A549 treated with CORT108297 at 1 μM for 4 hours (cell line): ENCODE measurements around the gene CCDC17. TPM values are rescaled to one million over a fixed set of nuclear protein-coding genes. Genes with fewer than 3 reads are reported as not detected.

ENCODE experiments used
- total RNA-seq: library from RNA; stranded (reverse); fragments of 200-300 nt; extraction: Qiagen RNA extraction; gene quantifications from 5 replicates; pipeline ENCODE4 v1.2.3, GENCODE V29; 2022

Gene CCDC17
- total RNA-seq = 0.24 to 0.51 TPM (median 0.35 TPM) in 5 replicates

DNA sequence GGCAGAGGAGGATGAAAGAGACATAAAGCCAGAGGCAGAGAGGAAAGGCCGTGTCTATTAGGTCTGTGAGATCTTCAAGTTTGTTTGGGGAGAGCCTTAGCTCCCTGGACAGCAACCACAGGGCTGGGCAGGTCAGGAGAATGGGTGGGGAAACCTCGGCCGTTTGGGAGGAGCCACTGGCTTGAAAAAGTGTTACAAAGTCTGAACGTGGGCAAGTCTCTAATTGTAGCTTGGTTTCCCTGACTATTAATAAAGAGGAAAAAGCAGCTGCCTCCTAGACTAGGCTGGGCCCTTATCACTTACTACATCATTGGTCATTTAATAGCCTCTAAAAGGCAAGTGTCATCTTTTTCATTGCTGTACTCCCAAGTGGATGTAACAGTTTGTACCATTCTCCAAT is at the start of gene CCDC17:
TSS of gene CCDC17 (minus strand) at position 83 of the 400 bp plus-strand sequence. CDS start 145 bp downstream, outside the sequence.

GRCh38 chr1:45583666-45584350 is 40.0 kb downstream of the CCDC17 start, which contains the start of gene NASP:
Gene NASP (plus strand): TSS chr1:45584041. CDS start chr1:45584147, 106 bp downstream.

Other genes starting within 250 kb of the CCDC17 start
- gene TESK2, start 132.9 kb downstream of the CCDC17 start, total RNA-seq = 0.20 to 0.37 TPM (median 0.28 TPM) in 5 replicates
- gene CCDC163, start 124.0 kb downstream of the CCDC17 start, total RNA-seq = 1.3 to 2.1 TPM (median 1.7 TPM) in 5 replicates
- 1.6 to 2.1 TPM (median 1.8 TPM) in 5 replicates for gene MMACHC, start 123.8 kb downstream of the CCDC17 start, total RNA-seq
- 2,063 to 2,375 TPM (median 2,098 TPM) in 5 replicates for gene PRDX1, start 102.2 kb downstream of the CCDC17 start, total RNA-seq
- 74.8 to 84.7 TPM (median 78.4 TPM) in 5 replicates for gene AKR1A1, start 73.2 kb downstream of the CCDC17 start, total RNA-seq
- gene NASP, start 40.0 kb downstream of the CCDC17 start, total RNA-seq = 109 to 160 TPM (median 122 TPM) in 5 replicates
- 32.6 to 56.1 TPM (median 37.7 TPM) in 5 replicates for gene GPBP1L1, start 62.5 kb upstream of the CCDC17 start, total RNA-seq
- 16.8 to 21.0 TPM (median 20.8 TPM) in 5 replicates for gene TMEM69, start 64.1 kb upstream of the CCDC17 start, total RNA-seq
- gene IPP, start 126.6 kb upstream of the CCDC17 start, total RNA-seq = 4.5 to 5.7 TPM (median 4.8 TPM) in 5 replicates
- 17.2 to 22.2 TPM (median 20.7 TPM) in 5 replicates for gene MAST2, start 179.6 kb upstream of the CCDC17 start, total RNA-seq